H9 (cell line): Measurements from ENCODE around the gene TRHDE. TPM values are rescaled to one million over a fixed set of nuclear protein-coding genes. Genes with fewer than 3 reads are reported as not detected.

ENCODE experiments used
- DNase-seq: peaks from one replicate; pipeline ENCODE4 v3.0.0-alpha.2; 2017
- H2AFZ ChIP-seq: one replicate; pipeline ENCODE4 v1.6.1; 2013; ENCODE audit warnings: mild to moderate bottlenecking, low read length, control low read depth, moderate library complexity
- H2AK5ac ChIP-seq: 2 replicates; pipeline ENCODE4 v1.6.1; 2013; ENCODE audit warnings: low read length, control low read depth, mixed read lengths; ENCODE audit not compliant: insufficient read length
- H2BK120ac ChIP-seq: one replicate; pipeline ENCODE4 v1.6.1; 2013; ENCODE audit warnings: low read depth, mild to moderate bottlenecking, low read length, control low read depth, inconsistent platforms; ENCODE audit not compliant: poor library complexity, severe bottlenecking
- H2BK12ac ChIP-seq: 2 replicates; pipeline ENCODE4 v1.6.1; 2013; ENCODE audit warnings: low read length, control low read depth, mixed read lengths, low read depth; ENCODE audit not compliant: insufficient read length
- H2BK15ac ChIP-seq: 2 replicates; pipeline ENCODE4 v1.6.1; 2013; ENCODE audit warnings: low read depth, low read length, control low read depth
- H2BK20ac ChIP-seq: one replicate; pipeline ENCODE4 v1.6.1; 2013; ENCODE audit warnings: low read depth, mild to moderate bottlenecking, low read length, control low read depth, inconsistent platforms; ENCODE audit not compliant: poor library complexity, severe bottlenecking
- H2BK5ac ChIP-seq: 2 replicates; pipeline ENCODE4 v1.6.1; 2013; ENCODE audit warnings: low read length, control low read depth, mixed read lengths; ENCODE audit not compliant: insufficient read length
- H3K14ac ChIP-seq: 2 replicates; pipeline ENCODE4 v1.6.1; 2013; ENCODE audit warnings: low read length, control low read depth; ENCODE audit not compliant: insufficient read depth
- H3K18ac ChIP-seq: 2 replicates; pipeline ENCODE4 v1.6.1; 2013; ENCODE audit warnings: low read depth, mild to moderate bottlenecking, mixed read lengths, low read length, control low read depth; ENCODE audit not compliant: insufficient read length
- H3K23ac ChIP-seq: 2 replicates; pipeline ENCODE4 v1.6.1; 2013; ENCODE audit warnings: low read length, control low read depth, mixed read lengths, low read depth; ENCODE audit not compliant: insufficient read length
- H3K23me2 ChIP-seq: 2 replicates; pipeline ENCODE4 v1.6.1; 2013; ENCODE audit warnings: low read depth, mild to moderate bottlenecking, mixed read lengths, low read length, control low read depth; ENCODE audit not compliant: insufficient read length, poor library complexity, severe bottlenecking
- H3K27ac ChIP-seq: 2 replicates; pipeline ENCODE4 v1.5.1; 2013; ENCODE audit warnings: low read length, control low read depth, mixed read lengths, low read depth; ENCODE audit not compliant: insufficient read length
- H3K27me3 ChIP-seq: 2 replicates; pipeline ENCODE4 v1.6.1; 2013; ENCODE audit warnings: low read length, control low read depth, inconsistent platforms; ENCODE audit not compliant: insufficient read depth
- H3K4ac ChIP-seq: 2 replicates; pipeline ENCODE4 v1.6.1; 2013; ENCODE audit warnings: low read depth, mild to moderate bottlenecking, control low read depth, inconsistent platforms, low read length, moderate library complexity
- H3K4me1 ChIP-seq: 2 replicates; pipeline ENCODE4 v1.6.1; 2013; ENCODE audit warnings: low read length, control low read depth, inconsistent platforms; ENCODE audit not compliant: insufficient read depth
- H3K4me2 ChIP-seq: 2 replicates; pipeline ENCODE4 v1.6.1; 2013; ENCODE audit warnings: low read length, control low read depth, mixed read lengths; ENCODE audit not compliant: insufficient read length, insufficient read depth
- H3K56ac ChIP-seq: 2 replicates; pipeline ENCODE4 v1.6.1; 2013; ENCODE audit warnings: low read depth, mild to moderate bottlenecking, mixed read lengths, low read length, control low read depth; ENCODE audit not compliant: insufficient read length
- H3K79me1 ChIP-seq: 2 replicates; pipeline ENCODE4 v1.6.1; 2013; ENCODE audit warnings: low read depth, mild to moderate bottlenecking, moderate library complexity, low read length, control low read depth, inconsistent platforms; ENCODE audit not compliant: insufficient read depth, poor library complexity, severe bottlenecking
- H3K79me2 ChIP-seq: 2 replicates; pipeline ENCODE4 v1.6.1; 2013; ENCODE audit warnings: low read length, control low read depth, inconsistent platforms; ENCODE audit not compliant: insufficient read depth
- H3K9ac ChIP-seq: 2 replicates; pipeline ENCODE4 v1.6.1; 2013; ENCODE audit warnings: low read length, control low read depth, mixed read lengths; ENCODE audit not compliant: insufficient read length; ENCODE audit errors: extremely low read depth
- H3K9me3 ChIP-seq: one replicate; pipeline ENCODE4 v1.6.1; 2013; ENCODE audit warnings: low read depth, low read length, inconsistent platforms; ENCODE audit not compliant: control insufficient read depth
- H3T11ph ChIP-seq: one replicate; pipeline ENCODE4 v1.6.1; 2013; ENCODE audit warnings: mild to moderate bottlenecking, low read length, control low read depth, inconsistent platforms
- H4K20me1 ChIP-seq: one replicate; pipeline ENCODE4 v1.6.1; 2013; ENCODE audit not compliant: control insufficient read depth, insufficient read length, insufficient read depth
- H4K5ac ChIP-seq: 2 replicates; pipeline ENCODE4 v1.6.1; 2013; ENCODE audit warnings: low read depth, mild to moderate bottlenecking, mixed read lengths, low read length, control low read depth; ENCODE audit not compliant: insufficient read length
- H4K8ac ChIP-seq: replicated peaks from 2 replicates; pipeline ENCODE4 v1.6.1; 2013; ENCODE audit warnings: low read length, control low read depth, mixed read lengths, low read depth; ENCODE audit not compliant: insufficient read length
- H4K91ac ChIP-seq: 2 replicates; pipeline ENCODE4 v1.6.1; 2013; ENCODE audit warnings: low read depth, mild to moderate bottlenecking, moderate library complexity, mixed read lengths, low read length, control low read depth; ENCODE audit not compliant: insufficient read length
- H3K27ac Mint-ChIP-seq, 3 experiments: 2 replicates in 2 of 3; 3 replicates in 1 of 3; pipeline ENCODE4 v1.8.0; 2020 to 2021; ENCODE audit warnings: mixed read lengths in 3 of 3, mild to moderate bottlenecking in 1 of 3, moderate library complexity in 1 of 3
- H3K27me3 Mint-ChIP-seq: 2 replicates; pipeline ENCODE4 v1.8.0; 2021; ENCODE audit warnings: low read depth, mild to moderate bottlenecking, moderate library complexity, mixed read lengths
- H3K36me3 Mint-ChIP-seq, 3 experiments: 2 replicates in 2 of 3; 3 replicates in 1 of 3; pipeline ENCODE4 v1.8.0; 2020 to 2021; ENCODE audit warnings: low read depth in 3 of 3, mixed read lengths in 3 of 3; ENCODE audit not compliant: insufficient read depth in 1 of 3
- H3K4me1 Mint-ChIP-seq, 2 experiments: 2 replicates each; pipeline ENCODE4 v1.8.0; 2020; ENCODE audit warnings: mixed read lengths in 2 of 2
- H3K4me3 Mint-ChIP-seq, 2 experiments: 2 replicates in 1 of 2; 3 replicates in 1 of 2; pipeline ENCODE4 v1.8.0; 2020 to 2021; ENCODE audit warnings: mild to moderate bottlenecking in 2 of 2, mixed read lengths in 2 of 2, moderate library complexity in 1 of 2
- H3K9me3 Mint-ChIP-seq, 2 experiments: 2 replicates in 1 of 2; 3 replicates in 1 of 2; pipeline ENCODE4 v1.8.0; 2020; ENCODE audit warnings: mild to moderate bottlenecking in 2 of 2, mixed read lengths in 2 of 2, moderate library complexity in 1 of 2
- CTCF ChIP-seq: fragments of 200-600 bp; sonication (generic); conservative IDR thresholded peaks from 3 replicates; pipeline ENCODE4 v1.8.0; 2021; ENCODE audit warnings: antibody characterized with exemption, mild to moderate bottlenecking
- total RNA-seq: library from RNA; stranded (reverse); gene quantifications from 2 replicates; pipeline ENCODE4 v1.2.1, GENCODE V29; 2021

TRHDE gene
- total RNA-seq, 1 experiment from 2014 or later = 1.0 TPM

DNA sequence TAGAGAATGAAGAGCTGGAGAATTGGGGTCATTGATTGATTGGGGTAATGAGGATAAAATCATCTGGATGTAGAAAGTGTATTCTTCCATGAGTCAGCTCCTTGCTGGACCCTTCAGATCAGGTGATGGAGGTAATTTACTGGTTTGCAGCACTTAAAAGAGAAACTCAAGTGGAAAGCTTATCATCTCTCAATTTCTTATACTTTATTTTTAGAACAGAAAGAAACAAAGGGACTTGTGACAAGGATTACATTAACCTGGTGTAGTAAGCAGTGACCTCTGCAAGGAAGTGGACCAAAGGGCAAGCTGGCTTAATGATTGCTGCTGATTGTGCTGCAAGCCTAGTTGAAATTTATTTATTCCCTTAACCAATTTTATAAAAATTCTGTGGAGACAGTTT, 405.0 kb downstream of the TRHDE start:
- Histone ChIP-seq H4K20me1 (no peaks in the 10 kb centered on the region), H2BK5ac (no peak overlapping the region), H4K91ac (no peak overlapping the region), H3K79me2 (no peaks in the 10 kb centered on the region), H2BK12ac (no peak overlapping the region), H3K27me3 (no peaks in the 10 kb centered on the region), H3K4me2 (no peak overlapping the region), H3T11ph (no peak overlapping the region), H3K9me3 (no peaks in the 10 kb centered on the region), H4K5ac (no peak overlapping the region), H3K9ac (no peak overlapping the region), H3K56ac (no peak overlapping the region), H3K23me2 (no peaks in the 10 kb centered on the region), H2BK20ac (no peak overlapping the region), H2AK5ac (no peak overlapping the region), H2BK120ac (no peak overlapping the region), H3K4me1 (no peaks in the 10 kb centered on the region), H2BK15ac (no peak overlapping the region), H3K23ac (no peak overlapping the region), H2AFZ (no peak overlapping the region), H3K14ac (no peak overlapping the region), H3K4ac (no peak overlapping the region), H3K18ac (no peak overlapping the region), H4K8ac (no peak overlapping the region), H3K27ac (no peak overlapping the region), H3K79me1 (no peaks in the 10 kb centered on the region)
- Mint-ChIP-seq H3K36me3 (no peaks in the 10 kb centered on the region), H3K4me1 (peaks cover 18 to 19% of the 10 kb centered on the region in 2 experiments), H3K4me3 (no peak overlapping the region), H3K27me3 (no peaks in the 10 kb centered on the region), H3K9me3 (no peaks in the 10 kb centered on the region), H3K27ac (no peak overlapping the region)
- no peak for TF ChIP-seq CTCF
- no peak for DNase-seq
